ENCODE measurements around the gene ADCY4.
"Not testable (repeated sequence)": the region's sequence is repeated elsewhere in the genome, so short reads cannot be mapped to it uniquely, and the experiment has no call there.

The ADCY4 gene

DNA sequence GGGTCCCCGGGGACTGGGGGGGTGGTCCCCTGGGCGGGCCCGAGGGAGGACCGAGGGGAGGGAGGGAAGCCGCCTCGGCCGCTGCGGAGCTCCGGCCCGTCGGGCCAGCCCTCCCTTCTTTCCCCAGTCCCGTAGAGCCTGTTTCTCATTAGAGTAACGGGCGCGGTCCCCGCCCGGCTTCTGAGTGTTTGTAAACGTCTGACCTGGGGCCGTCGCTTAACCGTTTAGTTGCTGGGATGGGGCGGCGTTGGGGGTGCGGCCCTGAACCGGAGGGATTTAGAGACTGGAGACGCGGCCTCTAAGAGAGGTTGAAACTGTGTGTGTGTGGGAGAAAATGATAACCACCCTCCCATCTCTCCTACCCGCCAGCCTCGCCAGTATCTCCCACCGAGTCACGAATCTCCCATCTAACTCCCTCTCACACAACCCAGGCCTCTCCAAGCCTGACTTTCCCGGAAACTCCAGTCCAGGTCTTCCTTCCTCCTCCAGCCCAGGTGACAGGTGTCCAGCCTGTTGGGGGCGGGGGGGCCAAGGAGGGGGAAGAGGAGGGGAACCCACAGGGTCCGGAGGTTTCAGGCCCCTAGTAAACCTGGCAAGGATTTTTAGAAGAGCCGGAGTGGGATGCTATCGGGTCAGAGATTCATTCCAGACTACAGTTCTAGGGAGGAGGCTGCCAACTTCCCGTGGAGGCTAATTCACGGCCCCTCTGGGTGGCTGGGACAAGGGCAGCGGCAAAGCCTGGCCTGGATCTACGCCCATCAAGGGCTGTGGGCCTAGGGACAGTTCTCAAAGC is 32.0 kb upstream of the ADCY4 start:
- peak; percentile 97 for DNase-seq

DNA sequence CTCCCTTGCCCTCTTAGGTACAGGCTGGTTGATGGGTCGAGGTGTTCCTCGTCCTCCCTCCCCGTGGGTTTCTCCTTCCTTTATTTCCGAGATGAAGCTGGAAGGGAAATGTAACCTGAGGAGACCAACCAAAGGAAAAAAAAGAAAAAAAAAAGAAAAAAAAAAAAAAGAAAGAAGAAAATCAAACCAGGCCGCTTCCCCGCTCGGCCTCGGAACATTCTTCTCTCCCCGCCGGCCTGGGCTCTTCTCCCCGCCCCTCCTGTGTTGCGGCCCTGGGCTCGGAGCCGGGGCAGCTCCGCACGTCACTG is 31.5 kb upstream of the ADCY4 start:
- DNase-seq: no peak

DNA sequence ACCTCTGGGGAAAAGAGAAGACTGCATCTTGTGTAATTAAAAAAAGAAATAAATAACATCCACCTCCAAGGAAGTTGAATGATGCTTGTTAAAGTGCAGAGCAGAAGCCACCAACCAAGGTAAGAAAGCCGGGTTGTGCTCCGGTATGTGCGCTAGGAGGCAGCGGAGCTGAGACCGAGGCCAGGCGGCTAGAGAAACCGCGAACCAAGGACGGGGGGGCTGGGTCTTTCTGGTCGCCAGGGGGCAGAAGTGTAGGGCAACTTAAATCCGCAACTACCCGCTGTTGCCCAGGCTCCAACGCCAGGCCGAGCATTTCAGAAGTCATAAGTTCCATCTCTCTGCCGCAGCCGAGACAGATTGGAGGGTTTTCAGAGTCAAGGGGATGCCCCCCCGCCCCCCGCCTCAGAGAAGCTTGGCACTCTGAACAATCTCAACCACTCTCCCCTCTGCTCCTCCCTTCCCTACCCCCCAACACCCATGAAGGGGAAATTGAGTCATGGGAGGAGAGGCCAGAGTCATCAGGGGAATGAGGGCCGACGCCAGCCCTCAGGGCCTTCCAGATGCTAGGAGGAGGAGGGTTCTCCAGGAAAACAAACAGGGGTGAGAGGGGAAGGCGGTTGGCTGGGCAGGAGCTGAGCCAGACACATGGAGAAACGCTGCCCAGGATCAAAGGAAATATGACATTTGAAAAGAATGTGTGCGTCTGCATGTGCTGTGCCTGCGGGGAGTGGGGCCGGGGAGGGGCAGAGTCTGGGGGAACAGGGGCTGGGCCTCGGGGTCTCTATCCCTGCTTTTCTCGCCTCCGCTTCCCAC is 30.9 kb upstream of the ADCY4 start:
- peak; percentile 78 for DNase-seq

DNA sequence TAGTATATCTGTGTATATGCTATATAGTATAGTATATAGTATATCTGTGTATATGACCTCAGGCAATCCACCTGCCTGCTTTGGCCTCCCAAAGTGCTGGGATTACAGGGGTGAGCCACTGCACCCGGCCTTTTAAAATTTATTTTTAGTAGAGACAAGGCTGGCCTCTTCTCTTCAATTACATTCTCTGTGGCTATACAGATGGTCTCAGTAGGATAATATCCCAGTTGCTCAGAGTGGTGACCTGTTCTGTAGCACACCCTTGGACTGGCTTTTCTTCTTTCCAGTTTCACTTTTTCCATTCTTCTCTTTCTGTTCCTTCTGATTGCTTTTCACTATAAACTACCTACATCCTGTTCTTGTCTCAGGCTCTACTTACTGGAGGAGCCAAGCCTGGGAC is 30.0 kb upstream of the ADCY4 start:
- no peak for DNase-seq

DNA sequence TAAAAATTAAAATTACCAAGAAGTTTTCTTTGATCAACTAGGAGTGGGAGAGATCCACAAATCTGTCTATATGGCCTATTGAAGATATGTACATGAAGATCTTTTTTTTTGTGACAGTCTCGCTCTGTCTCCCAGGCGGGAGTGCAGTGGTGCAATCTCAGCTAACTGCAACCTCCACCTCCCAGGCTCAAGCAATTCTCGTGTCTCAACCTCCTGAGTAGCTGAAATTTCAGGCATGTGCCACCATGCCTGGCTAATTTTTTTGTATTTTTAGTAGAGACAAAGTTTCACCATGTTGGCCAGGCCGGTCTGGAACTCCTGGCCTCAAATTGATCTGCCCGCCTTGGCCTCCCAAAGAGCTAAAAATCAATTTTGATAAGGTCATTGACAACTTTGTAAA is 28.5 kb upstream of the ADCY4 start:
- DNase-seq: no peak

DNA sequence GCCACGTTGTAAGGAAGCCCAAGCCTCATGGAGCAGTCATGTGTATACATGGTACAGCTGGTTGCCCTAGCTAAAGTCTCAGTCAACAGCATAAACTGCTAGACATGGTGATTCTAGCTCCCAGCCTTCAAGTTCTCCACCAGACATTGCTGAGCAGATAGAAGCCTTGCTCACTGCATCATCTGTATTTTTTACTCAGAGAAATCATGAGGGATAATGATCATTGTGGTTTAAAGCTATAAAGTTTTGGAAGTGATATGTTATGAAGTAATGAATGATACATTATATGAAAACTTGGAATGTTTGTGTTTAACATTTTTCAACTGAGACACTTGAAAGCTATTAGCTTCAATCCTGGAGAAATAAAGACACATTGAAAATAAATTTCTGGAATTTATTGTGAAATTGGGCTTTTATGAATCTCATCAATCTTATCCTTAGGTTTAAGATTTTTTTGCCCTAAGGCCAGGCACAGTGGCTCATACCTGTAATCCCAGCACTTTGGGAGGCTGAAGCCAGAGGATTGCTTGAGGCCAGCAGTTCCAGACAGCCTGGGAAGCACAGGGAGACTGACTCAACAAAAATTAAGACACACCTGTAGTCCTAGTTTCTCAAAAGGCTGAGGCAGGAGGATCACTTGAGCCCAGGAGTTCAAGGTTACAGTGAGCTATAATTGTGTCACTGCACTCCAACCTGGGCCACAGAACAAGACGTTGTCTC is 27.5 kb upstream of the ADCY4 start:
- no peak for DNase-seq

DNA sequence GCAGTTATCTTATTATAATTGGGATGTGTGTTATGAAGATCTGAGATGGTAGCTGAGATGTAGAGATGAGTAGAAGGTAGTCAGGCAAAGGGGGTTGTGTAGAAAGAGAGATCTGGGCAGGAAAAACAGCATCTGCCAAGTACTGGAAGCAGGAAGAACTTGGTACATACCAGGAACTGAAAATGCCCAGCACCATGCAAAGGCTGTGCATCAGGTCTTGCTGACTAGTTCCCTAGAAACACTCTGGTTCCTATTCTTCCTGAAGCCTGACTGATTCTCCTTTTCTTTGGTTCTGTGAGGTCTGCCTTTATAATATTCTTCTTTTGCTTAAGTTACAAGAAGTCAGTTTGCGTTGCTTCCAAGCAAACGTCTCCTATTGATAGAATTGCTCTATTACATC is 26.5 kb upstream of the ADCY4 start:
- DNase-seq: no peak

DNA sequence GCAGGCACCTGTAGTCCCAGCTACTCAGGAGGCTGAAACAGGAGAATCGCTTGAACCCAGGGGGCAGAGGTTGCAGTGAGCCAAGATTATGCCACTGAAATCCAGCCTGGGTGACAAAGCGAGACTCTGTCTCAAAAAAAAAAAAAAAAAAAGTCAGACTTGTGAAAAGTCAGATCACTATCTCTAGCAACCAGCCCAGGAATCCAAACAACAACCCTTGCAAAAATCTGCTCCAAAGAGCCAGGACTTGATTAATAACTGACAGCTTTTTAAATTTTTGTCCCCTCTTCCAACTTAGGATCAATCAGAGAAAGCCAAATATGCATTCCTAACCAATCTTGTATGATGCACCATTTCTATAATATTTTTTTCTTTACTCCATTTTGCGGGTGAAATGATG is 25.4 kb upstream of the ADCY4 start:
- DNase-seq: no peak

DNA sequence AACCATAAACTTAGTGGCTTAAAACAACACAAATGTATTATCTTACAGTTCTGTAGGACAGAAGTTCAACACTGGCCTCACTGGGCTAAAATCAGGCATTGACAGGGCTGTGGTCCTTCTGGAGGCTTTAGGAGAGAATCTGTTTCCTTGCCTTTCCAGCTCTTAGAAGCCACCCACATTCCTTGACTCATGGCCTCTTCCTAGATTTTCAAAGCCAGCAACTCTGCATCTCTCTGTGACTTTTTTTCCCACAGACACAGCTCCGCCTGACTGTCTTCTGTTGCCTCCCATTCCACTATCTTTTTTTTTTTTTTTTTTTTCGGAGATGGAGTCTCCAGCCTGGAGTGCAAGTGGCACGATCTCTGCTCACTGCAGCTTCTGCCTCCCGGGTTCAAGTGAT is 21.3 kb upstream of the ADCY4 start:
- DNase-seq: no peak

DNA sequence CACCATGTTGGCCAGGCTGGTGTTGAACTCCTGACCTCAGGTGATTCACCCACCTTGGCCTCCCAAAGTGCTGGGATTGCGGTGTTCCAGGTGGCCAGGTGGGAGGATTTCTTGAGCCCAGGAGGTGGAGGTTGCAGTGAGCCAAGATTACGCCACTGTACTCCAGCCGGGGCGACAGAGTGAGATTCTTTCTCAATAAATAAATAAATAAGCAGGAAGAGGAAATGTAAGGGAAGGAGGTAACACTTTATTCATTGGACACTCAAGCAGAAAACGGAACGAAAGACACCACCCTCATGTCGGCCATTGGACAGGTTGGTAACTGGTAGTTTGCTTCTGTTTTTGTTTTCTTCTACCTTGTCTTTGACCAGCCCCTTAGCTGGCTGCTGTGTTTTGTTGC is 20.1 kb upstream of the ADCY4 start:
- DNase-seq: no peak

DNA sequence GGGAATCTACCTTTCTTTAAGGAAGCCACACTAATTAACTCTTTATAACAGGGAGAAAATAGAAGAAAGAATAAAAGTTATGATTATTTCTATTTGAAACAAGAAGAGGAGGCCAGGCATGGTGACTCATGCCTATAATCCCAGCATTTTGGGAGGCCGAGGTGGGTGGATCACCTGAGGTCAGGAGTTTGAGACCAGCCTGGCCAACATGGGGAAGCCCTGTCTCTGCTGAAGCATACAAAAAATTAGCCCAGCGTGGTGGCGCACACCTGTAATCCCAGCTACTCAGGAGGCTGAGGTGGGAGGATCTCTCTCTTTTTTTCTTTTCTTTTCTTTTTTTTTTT is 19.6 kb upstream of the ADCY4 start:
- not testable (repeated sequence) for DNase-seq

DNA sequence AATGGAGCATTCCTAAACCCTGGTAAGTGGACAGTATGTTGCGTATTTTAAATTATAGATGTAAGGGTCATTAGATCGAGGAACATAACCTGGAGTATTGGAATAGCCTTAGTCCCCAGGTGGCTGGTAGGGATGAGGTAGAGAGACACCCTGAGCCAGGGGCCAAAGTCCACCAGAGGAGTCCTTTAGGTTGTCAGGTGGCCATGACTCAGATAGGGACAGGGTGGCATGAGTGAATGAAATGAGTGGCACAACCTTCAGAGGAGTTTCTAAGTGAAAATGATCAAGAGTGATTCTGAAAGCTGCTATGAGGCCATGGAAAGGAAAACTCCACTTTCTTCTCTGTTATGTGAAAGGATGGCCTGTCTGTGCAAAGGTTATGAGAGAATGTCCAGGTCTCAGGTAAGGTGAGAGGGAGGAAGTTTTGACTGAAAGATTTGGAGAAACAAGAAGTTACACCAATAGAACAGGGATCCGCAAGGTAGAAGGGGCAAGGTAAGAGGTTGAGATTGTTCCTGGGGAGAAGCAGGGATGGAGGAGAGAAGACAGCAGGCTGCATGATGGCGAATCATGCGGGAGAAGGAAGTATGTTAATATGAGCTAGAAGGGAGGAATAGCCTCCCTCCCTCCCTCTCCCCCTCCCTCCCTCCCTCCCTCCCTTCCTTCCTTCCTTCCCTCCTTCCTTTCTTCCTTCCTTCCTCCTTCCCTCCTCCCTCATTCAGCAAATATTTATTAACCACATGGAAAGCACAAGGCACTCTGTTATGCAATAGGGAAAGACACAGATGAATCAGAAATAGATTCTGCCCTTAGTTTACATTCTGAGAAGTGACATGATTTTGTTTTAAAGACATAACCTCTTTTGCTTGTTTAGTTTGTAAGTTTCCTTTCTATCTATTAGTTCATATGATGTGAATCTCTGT is 18.9 kb upstream of the ADCY4 start:
- no peak for DNase-seq

DNA sequence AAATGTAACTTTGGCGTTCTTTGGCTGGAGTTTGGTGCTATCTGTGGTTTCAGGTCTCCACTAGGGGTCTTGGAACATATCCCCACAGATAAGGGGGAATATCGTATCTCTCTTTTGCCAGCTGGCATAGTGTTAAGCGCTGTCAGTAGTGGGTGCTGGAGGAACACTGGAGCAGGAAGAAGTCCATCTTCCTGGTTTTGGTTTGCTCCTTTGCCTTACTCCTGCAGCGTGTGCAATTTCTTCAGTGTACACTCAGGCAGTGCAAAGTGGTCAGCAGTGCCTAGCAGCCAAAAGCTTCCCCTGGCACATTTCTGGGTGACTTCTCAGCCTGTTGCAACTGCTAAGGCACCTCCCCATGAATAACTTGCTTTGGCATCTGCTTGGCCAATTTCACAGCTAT is 16.6 kb upstream of the ADCY4 start:
- DNase-seq: no peak

DNA sequence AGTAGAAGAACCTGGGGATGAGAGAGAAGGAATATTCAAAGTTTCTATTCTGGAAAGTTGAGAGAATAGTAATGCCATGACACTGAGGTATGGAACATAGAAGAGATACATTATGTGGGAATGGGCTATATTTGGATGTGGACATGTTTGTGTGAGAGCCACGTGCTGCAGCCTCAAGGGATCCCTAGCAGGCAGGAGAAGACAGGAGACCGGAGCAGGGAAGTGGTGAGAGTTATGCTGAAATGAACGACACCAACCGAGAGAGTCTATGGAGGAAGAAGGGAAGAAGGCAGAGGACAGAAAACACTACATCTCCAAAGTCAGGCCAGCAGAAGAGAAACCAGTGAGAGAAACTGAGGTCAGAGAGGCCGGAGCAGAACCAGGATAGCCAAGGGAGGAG is 14.9 kb upstream of the ADCY4 start:
- DNase-seq: no peak

DNA sequence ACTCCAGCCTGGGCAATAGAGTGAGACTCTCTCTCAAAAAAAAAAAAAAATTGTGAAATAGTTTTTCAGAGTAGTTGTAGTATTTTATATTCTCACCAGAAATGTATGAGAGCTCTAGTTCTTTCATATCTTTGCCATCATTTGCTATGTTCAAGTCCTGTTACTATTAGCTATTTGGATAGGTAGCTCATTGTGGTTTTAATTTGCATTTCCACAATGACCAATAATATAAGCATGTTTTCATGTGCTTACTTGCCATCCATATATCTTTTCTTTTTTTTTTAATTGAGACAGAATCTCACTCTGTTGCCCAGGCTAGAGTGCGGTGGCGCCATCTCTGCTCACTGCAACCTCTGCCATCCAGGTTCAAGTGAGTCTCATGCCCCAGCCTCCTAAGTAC is 13.3 kb upstream of the ADCY4 start:
- DNase-seq: no peak

DNA sequence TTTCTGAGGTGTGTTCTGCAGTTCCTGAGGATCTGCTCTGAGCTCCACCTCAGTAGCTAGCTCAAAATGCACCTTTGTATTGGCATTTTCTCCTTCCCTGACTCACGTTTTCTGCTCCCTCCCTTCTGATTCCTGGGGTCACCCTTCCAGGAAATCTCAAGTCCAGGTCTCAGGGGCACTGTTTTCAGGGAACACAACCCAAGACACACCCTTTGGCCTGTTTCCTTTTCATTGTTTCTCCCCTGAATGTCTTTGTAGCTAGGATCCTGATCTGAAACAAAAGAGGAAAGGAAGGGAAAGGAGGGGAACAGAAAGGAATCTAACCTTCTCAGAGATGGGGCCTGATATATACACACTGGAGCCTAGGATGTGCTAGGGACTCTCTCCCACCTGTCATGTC is 12.3 kb upstream of the ADCY4 start:
- DNase-seq: no peak

DNA sequence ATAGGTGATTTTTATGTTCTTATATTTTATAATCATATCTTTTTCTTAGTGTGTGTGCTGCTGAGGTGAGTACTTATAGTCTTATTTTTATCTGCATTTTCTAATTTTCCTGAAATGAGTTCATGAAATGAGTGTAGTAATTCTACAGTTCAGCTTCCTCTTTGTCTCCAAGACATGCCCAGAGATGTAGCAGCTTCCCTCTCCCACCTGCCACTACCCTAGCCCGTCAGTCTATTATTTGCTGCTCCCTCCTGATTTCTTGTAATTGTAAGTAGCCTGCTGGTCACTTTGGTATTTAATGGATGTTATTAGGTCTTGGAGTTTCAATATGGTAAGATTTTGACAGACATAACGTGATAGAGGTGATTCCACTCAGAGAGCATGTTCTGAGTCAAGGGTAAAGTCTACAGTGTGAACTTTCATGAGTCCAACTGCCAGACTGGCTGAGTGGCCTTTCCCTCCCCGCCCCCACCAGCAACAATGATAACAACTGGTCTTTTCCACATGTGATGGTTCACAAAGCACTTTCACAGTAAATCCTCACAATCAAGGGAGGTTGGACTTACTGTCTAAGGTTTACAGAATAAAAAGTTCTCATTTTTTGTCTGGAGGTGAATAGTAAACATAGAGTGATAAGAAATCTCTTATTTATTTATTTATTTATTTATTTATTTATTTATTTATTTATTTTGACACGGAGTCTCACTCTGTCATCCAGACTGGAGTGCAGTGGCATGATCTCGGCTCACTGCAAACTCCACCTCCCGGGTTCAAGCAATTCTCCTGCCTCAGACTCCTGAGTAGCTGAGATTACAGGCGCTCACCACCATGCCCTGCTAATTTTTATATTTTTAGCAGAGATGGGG is 9.2 kb upstream of the ADCY4 start:
- DNase-seq: no peak

DNA sequence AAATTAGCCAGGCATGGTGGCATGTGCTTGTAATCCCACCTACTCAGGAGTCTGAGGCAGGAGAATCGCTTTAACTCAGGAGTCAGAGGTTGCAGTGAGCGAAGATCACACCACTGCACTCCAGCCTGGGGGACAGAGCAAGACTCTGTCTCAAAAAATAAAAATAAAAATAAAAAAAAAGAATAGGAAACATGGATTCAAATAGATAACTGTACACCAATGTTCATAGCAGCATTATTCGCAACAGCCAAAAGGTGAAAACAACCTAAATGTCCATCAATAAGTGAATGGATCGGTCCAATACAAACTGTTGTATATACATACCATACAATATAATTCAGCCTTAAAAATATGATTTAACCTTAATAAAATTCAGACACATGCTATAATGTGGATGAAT is 8.0 kb upstream of the ADCY4 start:
- no peak for DNase-seq

DNA sequence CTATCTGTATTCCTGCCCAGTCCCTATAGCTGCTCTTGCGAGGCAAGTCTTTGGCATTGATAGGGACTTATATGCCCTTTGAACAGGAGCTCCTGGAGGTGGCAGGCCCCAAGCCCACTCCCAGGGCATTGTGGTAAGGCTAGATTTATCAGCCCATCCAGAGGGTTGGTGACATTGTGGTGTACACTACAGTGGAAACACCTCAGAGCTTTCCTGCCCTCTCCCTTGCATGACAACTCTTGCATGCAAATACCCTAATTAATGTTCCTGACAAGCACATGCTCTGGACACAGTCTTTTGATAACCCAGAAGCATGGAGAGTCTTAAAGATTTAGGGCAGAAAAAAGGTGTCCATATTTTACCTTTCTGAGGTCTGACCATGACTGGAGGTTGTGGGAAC is 5.7 kb upstream of the ADCY4 start:
- DNase-seq: no peak

DNA sequence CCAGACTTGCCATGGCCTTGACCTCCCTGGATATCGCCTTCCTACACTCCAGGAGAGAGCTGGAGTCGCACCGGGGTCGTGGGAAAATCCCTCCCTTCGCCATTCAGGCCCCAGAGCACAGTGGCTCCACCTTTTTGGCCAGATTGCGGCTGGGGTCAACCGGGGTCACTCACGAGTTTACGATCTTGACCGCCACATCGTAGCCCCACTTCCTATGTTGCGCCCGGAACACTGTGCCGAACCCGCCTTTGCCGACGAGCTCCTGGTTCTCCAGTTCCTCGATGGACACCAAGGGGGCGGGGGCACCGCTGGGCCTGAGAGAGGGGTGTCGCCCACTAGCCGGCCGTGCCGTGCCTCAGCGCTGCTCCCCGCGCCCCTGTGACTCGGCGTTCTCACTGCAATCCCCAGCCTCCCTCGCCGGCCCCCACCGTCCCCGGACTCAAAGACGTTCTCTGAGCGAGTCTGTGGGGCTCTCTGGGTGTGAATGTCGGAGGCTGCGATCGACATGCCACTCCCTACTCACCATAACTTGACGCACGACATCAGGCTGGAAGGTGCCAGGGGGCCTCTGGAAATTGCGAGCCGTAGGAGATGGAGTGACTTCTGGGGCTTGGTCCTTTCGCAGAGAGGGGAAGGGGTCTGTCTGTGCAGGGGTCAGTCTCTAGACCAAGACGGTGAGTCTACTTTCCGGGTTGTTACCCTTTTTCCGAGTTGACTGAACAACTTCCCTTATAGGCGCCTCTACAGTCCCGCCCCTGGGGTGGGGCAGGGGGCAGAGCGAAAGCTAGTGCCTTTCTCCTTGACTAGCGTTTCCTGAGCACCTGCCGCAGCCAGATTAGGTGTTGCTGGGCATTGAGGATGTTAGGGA is 4.6 kb upstream of the ADCY4 start, which contains the start of gene RIPK3:
RIPK3 (minus strand) TSS at position 708 of the 868 bp plus-strand sequence; CDS start at position 543, 165 bp downstream.
- peak; percentile 64 for DNase-seq

DNA sequence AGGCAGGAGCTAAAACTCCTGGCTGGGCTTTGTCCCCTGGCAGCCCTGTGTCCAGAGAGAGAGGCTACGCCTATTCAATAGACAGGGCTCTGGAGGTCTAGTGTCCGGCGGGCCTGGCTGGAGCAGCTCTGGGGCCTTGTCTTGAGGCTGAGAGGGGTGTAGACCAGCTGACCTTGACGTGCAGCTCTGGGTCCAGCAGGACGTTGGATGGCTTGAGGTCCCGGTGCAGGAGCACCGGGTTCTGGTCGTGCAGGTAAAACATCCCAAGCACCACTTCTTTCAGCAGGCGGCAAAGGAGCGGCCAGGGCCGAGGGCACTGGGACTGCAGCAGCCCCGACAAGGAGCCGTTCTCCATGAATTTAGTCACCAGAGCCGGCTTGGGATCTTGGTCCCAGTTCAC is 4.0 kb upstream of the ADCY4 start:
- no peak for DNase-seq

Measured in NCI-H510A (cell line).